ENCODE data around the gene KIF26B.

Gene KIF26B

GRCh38 chr1:245361065-245361464 is 206.3 kb downstream of the KIF26B start:
- Histone ChIP-seq H3K27ac (no peak overlapping the region), H3K4me3 (no peak overlapping the region)

- Histone ChIP-seq H3K27ac (no peak overlapping the region), H3K4me3 (no peak overlapping the region)
Observed at GRCh38 chr1:245361951-245362350, 207.2 kb downstream of the KIF26B start.

GRCh38 chr1:245363461-245364200 is 208.8 kb downstream of the KIF26B start:
- no peak overlapping the region for H3K4me3 ChIP-seq
- no peak overlapping the region for H3K27ac ChIP-seq

- no peak overlapping the region for H3K27ac ChIP-seq
- no peak overlapping the region for H3K4me3 ChIP-seq
Observed at GRCh38 chr1:245365095-245366020, 210.6 kb downstream of the KIF26B start.

GRCh38 chr1:245366886-245367285 is 212.1 kb downstream of the KIF26B start:
- Histone ChIP-seq H3K27ac (no peak overlapping the region), H3K4me3 (no peak overlapping the region)

GRCh38 chr1:245370175-245370825 is 215.5 kb downstream of the KIF26B start:
- Histone ChIP-seq H3K4me3 (no peak overlapping the region), H3K27ac (no peak overlapping the region)

- Histone ChIP-seq H3K27ac (no peak overlapping the region), H3K4me3 (no peak overlapping the region)
Observed at GRCh38 chr1:245370905-245371581, 216.3 kb downstream of the KIF26B start.

GRCh38 chr1:245373131-245373530 is 218.3 kb downstream of the KIF26B start:
- no peak overlapping the region for H3K27ac ChIP-seq
- H3K4me3 ChIP-seq: no peak overlapping the region

- H3K27ac ChIP-seq: no peak overlapping the region
- H3K4me3 ChIP-seq: no peak overlapping the region
Observed at GRCh38 chr1:245375789-245376460, 221.1 kb downstream of the KIF26B start.

GRCh38 chr1:245377854-245378253 is 223.1 kb downstream of the KIF26B start:
- Histone ChIP-seq H3K27ac (no peak overlapping the region), H3K4me3 (no peak overlapping the region)

GRCh38 chr1:245378311-245378722 is 223.5 kb downstream of the KIF26B start:
- H3K4me3 ChIP-seq: no peak overlapping the region

GRCh38 chr1:245378745-245379144 is 224.0 kb downstream of the KIF26B start:
- no peak overlapping the region for H3K4me3 ChIP-seq
- H3K27ac ChIP-seq: no peak overlapping the region

More at GRCh38 chr1:245378311-245378722, 223.5 kb downstream of the KIF26B start:
- H3K27ac ChIP-seq: no peak overlapping the region

- no peak overlapping the region for H3K27ac ChIP-seq
- no peak overlapping the region for H3K4me3 ChIP-seq
Observed at GRCh38 chr1:245380790-245381535, 226.2 kb downstream of the KIF26B start.

- H3K4me3 ChIP-seq: no peak overlapping the region
Observed at GRCh38 chr1:245382981-245383380, 228.2 kb downstream of the KIF26B start.

GRCh38 chr1:245383396-245384330 is 228.9 kb downstream of the KIF26B start:
- no peak overlapping the region for H3K4me3 ChIP-seq
- no peak overlapping the region for H3K27ac ChIP-seq

More at GRCh38 chr1:245382981-245383380, 228.2 kb downstream of the KIF26B start:
- H3K27ac ChIP-seq: no peak overlapping the region

GRCh38 chr1:245386297-245386971 is 231.6 kb downstream of the KIF26B start:
- H3K27ac ChIP-seq: no peak overlapping the region
- no peak overlapping the region for H3K4me3 ChIP-seq

GRCh38 chr1:245388687-245389086 is 233.9 kb downstream of the KIF26B start:
- Histone ChIP-seq H3K4me3 (no peak overlapping the region), H3K27ac (no peak overlapping the region)
